GM21390 (cell line): ENCODE measurements around the gene MRPL45.

Experiments
- ATAC-seq: cut with Tn5 transposase; IDR thresholded peaks from one replicate; pipeline ENCODE4 v1.9.1; 2021; ENCODE audit not compliant: unreplicated experiment

MRPL45 gene

DNA sequence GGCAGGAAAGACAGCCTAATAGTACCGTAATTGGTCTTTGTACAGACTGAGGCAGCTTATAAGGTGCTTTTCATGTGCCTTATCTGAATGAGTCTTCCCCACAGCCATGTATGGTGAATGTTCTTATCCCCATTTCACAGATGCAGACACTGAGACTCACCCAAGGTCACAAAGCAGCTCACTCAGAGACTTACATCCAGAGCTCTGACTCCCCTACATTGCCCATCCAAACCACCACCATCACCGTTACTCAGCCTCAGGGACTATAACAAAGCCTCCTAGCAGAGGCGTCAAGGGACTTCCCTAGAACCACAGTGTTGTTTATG lies 47.4 kb downstream of the MRPL45 start:
- no peak for ATAC-seq

DNA sequence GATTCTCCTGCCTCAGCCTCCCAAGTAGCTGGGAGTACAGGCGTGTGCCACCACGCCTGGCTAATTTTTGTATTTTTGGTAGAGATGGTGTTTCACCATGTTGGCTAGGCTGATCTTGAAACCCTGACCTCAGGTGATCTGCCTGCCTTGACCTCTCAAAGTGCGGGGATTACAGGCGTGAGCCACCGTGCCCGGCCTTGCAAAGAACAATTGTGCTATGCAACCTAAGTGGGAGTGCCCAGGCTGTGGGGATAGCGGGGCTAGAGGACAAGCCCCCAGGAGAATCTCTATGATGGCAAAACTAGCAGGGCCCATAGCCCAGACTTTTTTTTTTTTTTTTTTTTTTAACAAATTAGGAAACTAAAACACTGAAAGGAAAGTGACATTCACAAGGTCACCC lies 48.8 kb downstream of the MRPL45 start:
- no peak for ATAC-seq

DNA sequence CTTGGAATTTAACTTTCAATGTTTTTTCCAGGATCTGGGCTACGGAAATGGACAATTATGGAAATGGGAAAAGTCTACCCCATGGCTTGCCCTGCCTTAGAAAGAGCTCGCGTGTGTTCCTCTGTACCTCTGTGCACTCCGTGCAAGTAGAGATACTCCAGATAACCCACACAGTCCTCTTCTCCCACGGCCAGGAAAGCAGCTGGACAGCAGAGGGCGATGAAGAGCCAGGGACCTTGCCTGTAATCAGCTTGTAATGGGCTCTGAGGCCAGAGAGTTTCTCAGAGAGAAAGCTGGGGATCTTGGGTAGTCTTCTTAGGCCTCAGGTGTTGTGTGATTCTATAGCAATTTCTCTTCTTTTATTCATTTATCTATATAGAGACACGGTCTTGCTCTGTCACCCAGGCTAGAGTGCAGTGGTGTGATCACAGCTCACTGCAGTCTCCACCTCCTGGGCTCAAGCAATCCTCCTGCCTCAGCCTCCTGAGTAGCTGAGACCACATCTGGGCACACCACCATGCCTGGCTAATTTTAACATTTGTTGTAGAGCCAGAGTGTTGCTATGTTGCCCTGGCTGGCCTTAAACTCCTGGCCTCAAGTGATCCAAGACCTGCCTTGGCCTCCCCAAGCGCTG lies 52.2 kb downstream of the MRPL45 start:
- no peak for ATAC-seq

DNA sequence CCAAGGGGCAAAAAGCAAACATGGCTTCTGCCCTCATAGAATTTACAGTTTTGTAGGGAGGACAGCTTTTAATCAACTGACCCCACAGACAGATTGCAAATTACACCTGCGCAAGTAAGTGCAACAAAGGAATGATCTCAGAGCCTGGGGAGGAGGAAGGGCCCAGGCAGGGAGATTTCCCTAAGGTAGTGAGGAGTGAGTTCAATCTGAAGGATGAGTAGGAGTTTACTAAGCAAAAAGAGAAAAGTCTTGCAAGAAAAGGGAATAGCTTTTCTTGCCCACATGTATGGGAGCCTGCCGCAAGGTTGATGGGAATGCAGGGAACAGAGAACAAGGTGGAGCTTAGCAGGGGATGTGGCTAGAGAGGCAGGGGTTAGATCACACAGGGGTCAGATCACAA lies 53.1 kb downstream of the MRPL45 start:
- no peak for ATAC-seq

DNA sequence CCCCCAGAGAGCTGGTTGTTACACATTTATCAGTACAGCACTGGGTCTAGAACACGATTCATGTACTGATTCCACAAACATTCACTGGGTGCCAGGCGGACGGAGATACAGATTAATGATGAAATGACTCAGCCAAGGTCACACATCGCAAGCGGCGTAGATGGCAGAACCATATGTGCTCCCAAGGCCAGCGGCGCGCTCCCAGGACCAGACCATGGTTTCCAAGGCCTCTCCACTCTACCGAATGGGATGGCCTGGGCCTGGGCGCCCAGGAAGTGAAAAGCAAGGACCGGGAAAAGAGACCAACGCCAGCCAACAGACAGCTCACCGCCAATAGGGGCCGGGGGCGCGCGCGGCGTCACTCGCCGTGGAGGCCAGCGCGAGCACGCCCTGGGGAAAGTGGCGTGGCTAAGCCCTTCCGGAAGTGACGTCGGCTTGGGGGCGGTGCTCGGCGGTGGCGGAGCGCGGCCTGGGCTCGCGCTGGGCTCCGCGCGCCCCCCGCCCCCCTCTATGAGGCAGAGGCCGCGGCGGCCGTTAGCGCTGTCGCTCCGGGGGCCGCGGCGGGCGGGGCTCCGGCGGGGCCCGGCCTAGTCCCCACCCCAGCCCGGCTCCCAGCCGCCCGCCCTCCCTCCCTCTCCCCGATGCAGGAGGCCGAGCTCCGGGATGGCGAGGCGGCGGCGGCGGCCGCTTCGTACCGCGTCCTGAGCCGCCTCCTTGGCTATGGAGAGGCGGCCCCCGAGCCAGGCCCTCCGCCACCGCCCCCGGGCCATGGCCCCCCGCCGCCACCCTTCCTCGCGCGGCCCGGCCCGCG lies 54.6 kb downstream of the MRPL45 start, which contains the start of gene SOCS7:
SOCS7 (plus strand) TSS at position 433 of the 811 bp plus-strand sequence; CDS start at position 642, 209 bp downstream.
- peak; percentile 77 for ATAC-seq

DNA sequence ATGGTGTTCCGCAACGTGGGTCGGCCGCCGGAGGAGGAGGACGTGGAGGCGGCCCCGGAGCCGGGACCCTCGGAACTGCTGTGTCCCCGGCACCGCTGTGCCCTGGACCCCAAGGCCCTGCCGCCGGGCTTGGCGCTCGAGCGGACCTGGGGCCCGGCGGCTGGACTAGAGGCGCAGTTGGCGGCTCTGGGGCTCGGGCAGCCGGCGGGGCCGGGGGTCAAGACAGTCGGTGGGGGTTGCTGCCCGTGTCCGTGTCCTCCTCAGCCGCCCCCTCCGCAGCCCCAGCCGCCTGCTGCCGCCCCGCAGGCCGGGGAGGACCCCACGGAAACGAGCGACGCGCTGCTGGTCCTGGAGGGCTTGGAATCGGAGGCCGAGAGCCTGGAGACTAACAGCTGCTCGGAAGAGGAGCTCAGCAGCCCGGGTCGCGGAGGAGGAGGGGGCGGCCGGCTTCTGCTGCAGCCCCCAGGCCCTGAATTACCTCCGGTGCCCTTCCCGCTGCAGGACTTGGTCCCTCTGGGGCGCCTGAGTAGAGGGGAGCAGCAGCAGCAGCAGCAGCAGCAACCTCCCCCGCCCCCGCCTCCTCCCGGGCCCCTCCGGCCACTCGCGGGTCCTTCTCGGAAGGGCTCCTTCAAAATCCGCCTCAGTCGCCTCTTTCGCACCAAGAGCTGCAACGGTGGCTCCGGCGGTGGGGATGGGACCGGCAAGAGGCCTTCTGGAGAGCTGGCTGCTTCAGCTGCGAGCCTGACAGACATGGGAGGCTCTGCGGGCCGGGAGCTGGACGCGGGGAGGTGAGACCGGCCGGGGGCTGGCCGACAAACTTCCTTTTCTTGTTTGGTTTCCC lies 55.5 kb downstream of the MRPL45 start:
- ATAC-seq: no peak

DNA sequence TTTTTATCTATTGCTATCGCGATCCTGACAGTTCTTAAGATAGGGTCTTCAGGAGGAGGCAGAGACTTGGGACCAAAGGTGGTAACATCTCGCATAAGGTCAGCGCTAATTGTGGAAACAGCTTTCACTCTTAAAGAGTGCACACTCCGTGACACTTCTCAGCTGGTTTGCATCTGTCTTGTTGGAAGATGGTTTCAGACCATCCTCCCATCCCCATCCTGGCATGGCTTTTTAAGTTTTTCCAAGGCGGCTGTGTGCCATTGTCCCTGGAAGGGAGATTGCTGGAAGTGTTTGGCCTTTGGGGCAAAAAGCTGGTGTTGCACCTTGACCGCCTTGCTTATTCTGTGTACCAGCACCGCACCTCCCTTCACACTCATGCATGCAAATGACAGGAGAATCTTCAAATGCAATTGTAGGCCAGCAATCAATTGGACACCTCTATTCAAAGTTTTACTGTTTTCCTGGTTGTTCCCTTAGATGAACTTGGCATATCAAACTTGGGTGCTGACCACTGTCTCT lies 56.2 kb downstream of the MRPL45 start:
- no peak for ATAC-seq

DNA sequence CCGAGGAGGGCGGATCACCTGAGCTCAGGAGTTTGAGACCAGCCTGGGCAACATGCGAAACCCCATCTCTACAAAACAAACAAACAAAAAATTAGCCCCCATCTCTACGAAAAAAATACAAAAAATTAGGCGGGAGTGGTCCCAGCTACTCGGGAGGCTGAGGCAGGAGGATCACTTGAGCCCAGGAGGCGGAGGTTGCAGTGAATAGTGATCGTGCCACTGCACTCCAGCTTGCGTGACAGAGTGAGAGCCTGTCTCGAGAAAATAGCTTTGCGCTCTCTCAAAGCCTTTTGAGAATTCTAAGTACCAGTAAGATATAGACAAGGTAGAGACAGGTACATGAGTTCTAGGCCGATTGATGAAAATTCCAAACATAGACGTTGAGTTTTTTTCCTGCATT lies 56.7 kb downstream of the MRPL45 start:
- no peak for ATAC-seq

DNA sequence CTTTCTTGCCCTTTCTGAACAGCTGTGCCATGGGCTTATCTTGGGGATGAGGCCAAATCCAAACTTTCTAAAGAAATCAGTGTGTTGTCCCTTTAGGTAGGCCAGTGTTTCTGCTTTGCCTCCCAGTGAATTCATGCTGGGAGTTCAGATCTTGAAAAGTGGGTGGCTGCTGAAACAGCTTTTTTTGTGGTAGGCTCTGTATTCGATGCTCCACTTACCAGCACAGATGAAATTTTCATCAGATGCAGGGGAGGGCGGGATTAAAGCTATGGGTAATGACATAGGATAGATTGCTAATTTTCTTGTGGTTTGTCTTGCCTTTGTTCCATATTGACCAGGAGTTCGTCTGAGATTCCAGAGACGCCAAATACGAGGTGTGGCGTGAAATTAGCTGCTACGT lies 57.5 kb downstream of the MRPL45 start:
- ATAC-seq: no peak

DNA sequence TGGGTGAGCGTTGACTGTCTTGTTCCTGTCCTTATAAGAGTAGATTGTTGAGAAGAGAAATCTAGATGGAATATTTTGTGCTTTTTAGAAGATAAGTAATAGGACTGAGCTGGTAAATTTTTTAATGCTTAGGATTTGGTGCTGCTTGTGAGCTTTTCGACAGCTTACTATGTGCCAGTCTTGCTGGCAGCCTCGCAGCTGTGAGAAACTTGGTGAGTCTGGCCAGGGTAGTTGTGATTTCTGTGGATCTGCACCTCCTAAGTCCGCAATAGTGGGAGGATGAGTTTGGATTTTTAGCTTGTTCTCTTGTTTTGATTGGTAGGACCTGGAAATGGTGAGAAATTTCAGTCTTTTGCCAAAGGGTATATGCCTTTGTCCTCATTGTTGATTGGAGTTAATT lies 58.3 kb downstream of the MRPL45 start:
- ATAC-seq: no peak

DNA sequence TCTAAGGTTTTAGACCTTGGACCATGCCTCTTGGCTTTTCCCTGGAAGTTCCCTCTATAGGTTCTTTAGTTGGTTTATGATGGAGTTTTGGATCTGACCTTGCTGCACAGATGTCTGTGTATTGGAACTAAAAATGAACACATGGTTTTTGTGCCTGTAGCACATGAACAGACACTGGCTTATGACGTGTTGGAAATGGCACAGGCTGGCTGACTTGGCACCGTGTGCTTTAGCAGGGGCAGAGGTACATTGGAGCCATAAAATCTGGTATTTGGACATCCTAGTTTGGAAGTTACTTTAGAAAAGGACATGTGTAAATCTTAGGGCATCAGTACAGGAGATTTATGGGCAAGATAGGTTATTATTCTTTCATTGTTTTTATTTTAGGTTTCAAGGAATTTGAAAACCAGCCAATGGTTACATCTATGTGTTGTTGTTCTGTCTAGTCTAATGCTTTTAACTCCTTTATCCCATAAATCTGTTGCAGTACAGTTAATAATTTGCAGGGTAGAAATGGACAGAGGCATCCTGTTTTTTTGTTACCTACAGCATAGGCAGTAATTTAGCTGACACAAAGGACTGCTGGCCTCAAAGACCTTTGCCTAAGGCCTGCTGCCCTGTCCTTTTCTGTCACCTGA lies 60.6 kb downstream of the MRPL45 start:
- no peak for ATAC-seq

DNA sequence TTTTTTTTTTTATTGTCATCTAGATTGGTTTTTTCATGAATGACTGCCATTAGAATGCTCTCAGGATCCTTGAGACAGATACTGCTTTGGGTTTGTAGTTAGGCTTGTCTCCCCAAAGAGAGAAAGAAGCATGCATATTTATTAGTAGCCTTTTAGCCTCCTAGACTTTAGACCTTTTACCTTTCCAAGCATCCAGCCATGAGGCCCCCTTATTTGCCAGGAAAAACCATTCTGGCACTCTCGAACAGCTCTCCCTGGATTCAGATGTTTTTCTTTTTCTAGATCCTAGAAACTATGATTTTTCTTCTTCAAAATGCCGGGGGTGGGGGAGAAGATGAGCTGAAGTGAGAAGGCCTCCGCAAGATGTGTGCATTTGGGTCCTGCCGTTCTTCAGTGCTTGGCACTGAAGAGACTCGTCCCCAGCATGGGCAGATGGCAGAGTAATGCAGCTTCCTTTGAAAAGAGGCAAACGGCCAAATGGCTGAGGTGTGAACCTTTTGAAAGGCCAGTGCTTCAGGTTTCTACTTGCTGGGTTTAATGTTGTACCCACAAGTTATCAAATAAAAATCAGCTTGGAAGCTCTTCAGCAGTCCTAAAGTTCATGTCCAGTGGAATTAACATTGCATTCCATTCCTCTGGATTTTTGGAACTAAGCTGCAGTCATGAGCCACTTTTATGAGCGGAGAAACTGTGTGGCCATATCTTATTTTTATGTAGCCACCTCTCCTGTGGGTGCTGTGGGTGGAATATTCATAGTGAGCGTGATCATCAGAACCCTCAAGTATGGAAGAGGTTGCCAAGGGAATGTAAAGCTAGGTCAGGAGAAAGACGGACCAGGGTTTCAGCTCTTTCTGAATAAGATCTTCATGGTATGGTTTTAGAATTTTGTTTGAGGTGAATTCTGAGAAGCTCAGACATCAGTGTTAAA lies 61.9 kb downstream of the MRPL45 start:
- ATAC-seq: no peak

DNA sequence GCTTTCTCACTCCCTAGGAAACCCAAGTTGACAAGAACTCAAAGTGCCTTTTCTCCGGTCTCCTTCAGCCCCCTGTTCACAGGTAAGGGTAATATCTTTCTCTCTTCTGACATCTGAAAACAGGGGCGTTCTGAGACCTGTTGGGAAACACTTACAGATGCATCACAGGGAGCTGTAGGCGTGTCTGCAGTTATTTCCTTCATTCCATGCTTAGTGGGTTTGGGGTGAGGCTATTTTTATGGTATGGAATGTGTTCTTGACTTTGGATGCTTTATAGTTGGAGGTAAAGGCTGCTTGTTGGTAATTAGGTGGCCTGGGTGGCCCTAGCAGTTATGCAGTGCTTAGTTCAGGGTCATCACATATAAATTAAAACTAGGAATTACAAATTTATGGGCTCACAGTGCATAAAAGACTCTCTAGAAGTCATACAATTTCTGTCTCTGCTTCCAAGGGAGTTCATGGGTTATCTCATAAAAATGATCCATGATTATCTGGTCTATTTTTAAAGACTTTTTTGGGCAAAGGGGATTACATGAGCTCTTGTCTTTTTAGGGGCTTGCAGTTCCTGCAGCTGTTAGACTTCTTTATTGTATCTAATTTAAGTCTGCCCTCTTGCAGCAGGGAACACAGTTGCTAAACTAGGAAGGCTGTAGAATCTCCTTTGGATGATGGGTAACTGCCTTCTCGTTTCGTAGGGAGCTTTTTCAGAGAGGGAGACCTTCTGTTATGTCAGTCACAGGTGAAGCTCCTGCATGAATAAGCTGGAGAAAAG lies 64.9 kb downstream of the MRPL45 start:
- ATAC-seq: no peak

DNA sequence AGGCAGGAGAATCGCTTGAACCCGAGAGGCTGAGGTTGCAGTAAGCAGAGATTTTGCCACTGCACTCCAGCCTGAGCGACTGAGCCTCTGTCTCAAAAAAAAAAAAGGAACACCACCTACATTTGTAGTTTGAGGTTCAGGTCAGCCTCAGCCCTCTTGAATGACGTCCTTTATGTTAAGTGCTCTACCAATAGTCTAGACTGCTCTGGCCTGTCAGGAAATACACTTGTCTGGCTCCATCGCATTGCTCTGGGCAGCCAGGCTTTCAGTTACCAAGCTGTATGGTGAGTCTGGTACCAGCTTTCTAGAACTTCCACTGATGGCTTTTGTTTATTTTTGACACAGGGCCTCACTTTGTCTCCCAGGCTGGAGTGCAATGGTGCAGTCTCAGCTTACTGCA lies 66.0 kb downstream of the MRPL45 start:
- no peak for ATAC-seq

DNA sequence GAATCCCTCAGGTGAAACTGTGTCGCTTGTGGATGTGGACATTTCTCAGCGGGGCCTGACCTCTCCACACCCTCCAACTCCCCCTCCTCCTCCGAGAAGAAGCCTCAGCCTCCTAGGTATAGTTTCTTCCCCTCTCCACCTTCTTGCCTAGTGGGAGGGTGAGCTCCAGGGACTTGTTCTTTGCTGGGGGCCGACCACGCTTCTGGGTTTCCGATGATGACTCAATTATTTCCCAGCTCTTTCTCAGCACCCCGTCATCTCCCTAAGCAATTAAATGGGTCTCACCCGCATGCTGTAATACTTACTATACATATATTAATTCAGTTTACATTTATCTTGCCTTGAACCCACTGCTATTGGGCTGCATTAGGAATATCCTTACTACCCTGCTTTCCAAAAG lies 67.8 kb downstream of the MRPL45 start:
- no peak for ATAC-seq

DNA sequence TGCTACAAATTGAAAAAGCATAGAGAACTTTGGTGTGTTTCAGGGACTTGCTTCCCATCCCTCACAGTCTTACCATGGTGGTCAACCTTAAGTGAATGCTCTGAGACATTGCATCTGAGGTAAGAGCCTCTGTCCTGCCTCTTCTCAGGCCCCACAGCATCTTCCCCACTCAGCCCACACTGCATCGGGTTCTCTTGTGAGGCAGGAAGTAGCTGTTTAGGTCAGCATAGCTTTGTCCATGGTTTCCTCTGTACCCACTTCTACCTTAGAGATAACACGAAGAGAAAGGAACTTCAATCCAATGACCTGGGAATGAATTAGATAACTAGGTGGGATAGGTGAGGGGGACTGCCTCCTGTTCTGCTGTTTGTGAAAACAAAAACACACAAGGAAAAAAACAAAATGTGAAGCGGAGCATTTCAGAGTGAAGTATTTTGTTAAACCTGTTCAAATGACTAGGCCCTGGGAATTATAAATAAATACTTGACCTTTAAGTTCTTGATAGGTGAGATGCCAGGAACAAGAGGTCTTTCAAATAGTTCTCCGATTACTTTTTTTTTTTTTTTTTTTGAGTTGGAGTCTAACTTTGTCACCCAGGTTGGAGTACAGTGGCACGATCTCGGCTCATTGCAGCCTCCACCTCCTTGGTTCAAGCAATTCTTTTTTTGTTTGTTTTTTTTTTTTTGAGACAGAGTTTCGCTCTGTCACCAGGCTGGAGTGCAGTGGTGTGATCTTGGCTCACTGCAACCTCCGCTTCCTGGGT lies 72.3 kb downstream of the MRPL45 start:
- ATAC-seq: no peak
